H9 (cell line): ENCODE results near the gene TENM4. TPM values are rescaled to one million over a fixed set of nuclear protein-coding genes. Genes with fewer than 3 reads are reported as not detected.

Experiments used
- DNase-seq: peaks from one replicate; pipeline ENCODE4 v3.0.0-alpha.2; 2017
- H2AFZ ChIP-seq: one replicate; pipeline ENCODE4 v1.6.1; 2013; ENCODE audit warnings: mild to moderate bottlenecking, low read length, control low read depth, moderate library complexity
- H2AK5ac ChIP-seq: 2 replicates; pipeline ENCODE4 v1.6.1; 2013; ENCODE audit warnings: low read length, control low read depth, mixed read lengths; ENCODE audit not compliant: insufficient read length
- H2BK120ac ChIP-seq: one replicate; pipeline ENCODE4 v1.6.1; 2013; ENCODE audit warnings: low read depth, mild to moderate bottlenecking, low read length, control low read depth, inconsistent platforms; ENCODE audit not compliant: poor library complexity, severe bottlenecking
- H2BK12ac ChIP-seq: 2 replicates; pipeline ENCODE4 v1.6.1; 2013; ENCODE audit warnings: low read length, control low read depth, mixed read lengths, low read depth; ENCODE audit not compliant: insufficient read length
- H2BK15ac ChIP-seq: 2 replicates; pipeline ENCODE4 v1.6.1; 2013; ENCODE audit warnings: low read depth, low read length, control low read depth
- H2BK20ac ChIP-seq: one replicate; pipeline ENCODE4 v1.6.1; 2013; ENCODE audit warnings: low read depth, mild to moderate bottlenecking, low read length, control low read depth, inconsistent platforms; ENCODE audit not compliant: poor library complexity, severe bottlenecking
- H2BK5ac ChIP-seq: 2 replicates; pipeline ENCODE4 v1.6.1; 2013; ENCODE audit warnings: low read length, control low read depth, mixed read lengths; ENCODE audit not compliant: insufficient read length
- H3K14ac ChIP-seq: 2 replicates; pipeline ENCODE4 v1.6.1; 2013; ENCODE audit warnings: low read length, control low read depth; ENCODE audit not compliant: insufficient read depth
- H3K18ac ChIP-seq: 2 replicates; pipeline ENCODE4 v1.6.1; 2013; ENCODE audit warnings: low read depth, mild to moderate bottlenecking, mixed read lengths, low read length, control low read depth; ENCODE audit not compliant: insufficient read length
- H3K23ac ChIP-seq: 2 replicates; pipeline ENCODE4 v1.6.1; 2013; ENCODE audit warnings: low read length, control low read depth, mixed read lengths, low read depth; ENCODE audit not compliant: insufficient read length
- H3K23me2 ChIP-seq: 2 replicates; pipeline ENCODE4 v1.6.1; 2013; ENCODE audit warnings: low read depth, mild to moderate bottlenecking, mixed read lengths, low read length, control low read depth; ENCODE audit not compliant: insufficient read length, poor library complexity, severe bottlenecking
- H3K27ac ChIP-seq: 2 replicates; pipeline ENCODE4 v1.5.1; 2013; ENCODE audit warnings: low read length, control low read depth, mixed read lengths, low read depth; ENCODE audit not compliant: insufficient read length
- H3K27me3 ChIP-seq: 2 replicates; pipeline ENCODE4 v1.6.1; 2013; ENCODE audit warnings: low read length, control low read depth, inconsistent platforms; ENCODE audit not compliant: insufficient read depth
- H3K4ac ChIP-seq: 2 replicates; pipeline ENCODE4 v1.6.1; 2013; ENCODE audit warnings: low read depth, mild to moderate bottlenecking, control low read depth, inconsistent platforms, low read length, moderate library complexity
- H3K4me1 ChIP-seq: 2 replicates; pipeline ENCODE4 v1.6.1; 2013; ENCODE audit warnings: low read length, control low read depth, inconsistent platforms; ENCODE audit not compliant: insufficient read depth
- H3K4me2 ChIP-seq: 2 replicates; pipeline ENCODE4 v1.6.1; 2013; ENCODE audit warnings: low read length, control low read depth, mixed read lengths; ENCODE audit not compliant: insufficient read length, insufficient read depth
- H3K56ac ChIP-seq: 2 replicates; pipeline ENCODE4 v1.6.1; 2013; ENCODE audit warnings: low read depth, mild to moderate bottlenecking, mixed read lengths, low read length, control low read depth; ENCODE audit not compliant: insufficient read length
- H3K79me1 ChIP-seq: 2 replicates; pipeline ENCODE4 v1.6.1; 2013; ENCODE audit warnings: low read depth, mild to moderate bottlenecking, moderate library complexity, low read length, control low read depth, inconsistent platforms; ENCODE audit not compliant: insufficient read depth, poor library complexity, severe bottlenecking
- H3K79me2 ChIP-seq: 2 replicates; pipeline ENCODE4 v1.6.1; 2013; ENCODE audit warnings: low read length, control low read depth, inconsistent platforms; ENCODE audit not compliant: insufficient read depth
- H3K9ac ChIP-seq: 2 replicates; pipeline ENCODE4 v1.6.1; 2013; ENCODE audit warnings: low read length, control low read depth, mixed read lengths; ENCODE audit not compliant: insufficient read length; ENCODE audit errors: extremely low read depth
- H3K9me3 ChIP-seq: one replicate; pipeline ENCODE4 v1.6.1; 2013; ENCODE audit warnings: low read depth, low read length, inconsistent platforms; ENCODE audit not compliant: control insufficient read depth
- H3T11ph ChIP-seq: one replicate; pipeline ENCODE4 v1.6.1; 2013; ENCODE audit warnings: mild to moderate bottlenecking, low read length, control low read depth, inconsistent platforms
- H4K20me1 ChIP-seq: one replicate; pipeline ENCODE4 v1.6.1; 2013; ENCODE audit not compliant: control insufficient read depth, insufficient read length, insufficient read depth
- H4K5ac ChIP-seq: 2 replicates; pipeline ENCODE4 v1.6.1; 2013; ENCODE audit warnings: low read depth, mild to moderate bottlenecking, mixed read lengths, low read length, control low read depth; ENCODE audit not compliant: insufficient read length
- H4K8ac ChIP-seq: replicated peaks from 2 replicates; pipeline ENCODE4 v1.6.1; 2013; ENCODE audit warnings: low read length, control low read depth, mixed read lengths, low read depth; ENCODE audit not compliant: insufficient read length
- H4K91ac ChIP-seq: 2 replicates; pipeline ENCODE4 v1.6.1; 2013; ENCODE audit warnings: low read depth, mild to moderate bottlenecking, moderate library complexity, mixed read lengths, low read length, control low read depth; ENCODE audit not compliant: insufficient read length
- H3K27ac Mint-ChIP-seq, 3 experiments: 2 replicates in 2 of 3; 3 replicates in 1 of 3; pipeline ENCODE4 v1.8.0; 2020 to 2021; ENCODE audit warnings: mixed read lengths in 3 of 3, mild to moderate bottlenecking in 1 of 3, moderate library complexity in 1 of 3
- H3K27me3 Mint-ChIP-seq: 2 replicates; pipeline ENCODE4 v1.8.0; 2021; ENCODE audit warnings: low read depth, mild to moderate bottlenecking, moderate library complexity, mixed read lengths
- H3K36me3 Mint-ChIP-seq, 3 experiments: 2 replicates in 2 of 3; 3 replicates in 1 of 3; pipeline ENCODE4 v1.8.0; 2020 to 2021; ENCODE audit warnings: low read depth in 3 of 3, mixed read lengths in 3 of 3; ENCODE audit not compliant: insufficient read depth in 1 of 3
- H3K4me1 Mint-ChIP-seq, 2 experiments: 2 replicates each; pipeline ENCODE4 v1.8.0; 2020; ENCODE audit warnings: mixed read lengths in 2 of 2
- H3K4me3 Mint-ChIP-seq, 2 experiments: 2 replicates in 1 of 2; 3 replicates in 1 of 2; pipeline ENCODE4 v1.8.0; 2020 to 2021; ENCODE audit warnings: mild to moderate bottlenecking in 2 of 2, mixed read lengths in 2 of 2, moderate library complexity in 1 of 2
- H3K9me3 Mint-ChIP-seq, 2 experiments: 2 replicates in 1 of 2; 3 replicates in 1 of 2; pipeline ENCODE4 v1.8.0; 2020; ENCODE audit warnings: mild to moderate bottlenecking in 2 of 2, mixed read lengths in 2 of 2, moderate library complexity in 1 of 2
- CTCF ChIP-seq: fragments of 200-600 bp; sonication (generic); conservative IDR thresholded peaks from 3 replicates; pipeline ENCODE4 v1.8.0; 2021; ENCODE audit warnings: antibody characterized with exemption, mild to moderate bottlenecking
- WGBS: extraction: QIAGEN DNeasy Blood & Tissue Kit; methylation state at CpG from one replicate; pipeline ENCODE4 v1.1.7; 2013; ENCODE audit warnings: missing lambda C conversion rate, low lambda C conversion rate, mixed read lengths; ENCODE audit not compliant: insufficient read length; ENCODE audit errors: extremely low coverage; 5-methylcytosine and 5-hydroxymethylcytosine counted together
- total RNA-seq: library from RNA; stranded (reverse); gene quantifications from 2 replicates; pipeline ENCODE4 v1.2.1, GENCODE V29; 2021

The TENM4 gene
- total RNA-seq, 1 experiment from 2014 or later = 4.6 TPM

GRCh38 chr11:78985663-78986062 lies 455.2 kb downstream of the TENM4 start:
- DNase-seq = no peak
- H2BK5ac ChIP-seq = no peak overlapping the region
- no CpG with 5 or more reads among the region's 3 CpGs for WGBS
- H2AFZ ChIP-seq = no peak overlapping the region
- no peaks in the 10 kb centered on the region for H3K9me3 ChIP-seq
- Mint-ChIP-seq H3K27ac (no peak overlapping the region), H3K4me1 (peaks cover 4 to 5% of the 10 kb centered on the region in 2 experiments), H3K27me3 (no peaks in the 10 kb centered on the region; the same call in 1 of the 2 replicates), H3K4me3 (no peak overlapping the region), H3K36me3 (no peaks in the 10 kb centered on the region), H3K9me3 (no peaks in the 10 kb centered on the region)
- H3K23ac ChIP-seq = no peak overlapping the region
- H3T11ph ChIP-seq = no peak overlapping the region
- no peak overlapping the region for H4K91ac ChIP-seq
- H3K4me2 ChIP-seq = no peak overlapping the region
- H3K4me1 ChIP-seq = no peaks in the 10 kb centered on the region
- no peaks in the 10 kb centered on the region for H3K23me2 ChIP-seq
- no peak for TF ChIP-seq CTCF
- H3K14ac ChIP-seq = no peak overlapping the region
- H4K20me1 ChIP-seq = no peaks in the 10 kb centered on the region
- no peak overlapping the region for H2BK12ac ChIP-seq
- no peak overlapping the region for H3K4ac ChIP-seq
- H3K56ac ChIP-seq = no peak overlapping the region
- no peak overlapping the region for H2AK5ac ChIP-seq
- H3K79me2 ChIP-seq = no peaks in the 10 kb centered on the region
- H2BK20ac ChIP-seq = no peak overlapping the region
- H4K8ac ChIP-seq = no peak overlapping the region
- H4K5ac ChIP-seq = no peak overlapping the region
- H3K18ac ChIP-seq = no peak overlapping the region
- no peak overlapping the region for H3K27ac ChIP-seq
- H3K79me1 ChIP-seq = no peaks in the 10 kb centered on the region
- H2BK15ac ChIP-seq = no peak overlapping the region
- no peak overlapping the region for H2BK120ac ChIP-seq
- H3K9ac ChIP-seq = no peak overlapping the region
- no peaks in the 10 kb centered on the region for H3K27me3 ChIP-seq
